Heart left ventricle (tissue), 16 donors: ENCODE results near the gene IFIT2. TPM values are rescaled to one million over a fixed set of nuclear protein-coding genes. Genes with fewer than 3 reads are reported as not detected.
"Not testable (repeated sequence)": the region's sequence is repeated elsewhere in the genome, so short reads cannot be mapped to it uniquely, and the experiment has no call there.

ENCODE experiments used
- ATAC-seq, 4 donors: fragments of 200-7000 bp; cut with Tn5 transposase; one replicate each; pipeline ENCODE4 v1.9.1; 2020 to 2022; ENCODE audit warnings: moderate library complexity in 4 of 4, mild to moderate bottlenecking in 3 of 4, moderate number of reproducible peaks in 1 of 4
- DNase-seq, 5 donors: peaks; one replicate each; pipeline ENCODE4 v3.0.0-alpha.2; 2020
- H3K27ac ChIP-seq, 12 donors: fragments of 200-600 bp; sonication (generic) in 4 of 12; one replicate each; pipeline versions ENCODE4 v1.5.0 to v1.8.0; 2016 to 2022; ENCODE audit warnings: mild to moderate bottlenecking in 2 of 12
- H3K27me3 ChIP-seq, 9 donors: fragments of 200-600 bp; sonication (generic) in 2 of 9; one replicate each; pipeline versions ENCODE4 v1.5.1 to v1.8.0; 2016 to 2022; ENCODE audit warnings: mild to moderate bottlenecking in 3 of 9
- H3K36me3 ChIP-seq, 9 donors: fragments of 200-600 bp; sonication (generic) in 2 of 9; one replicate each; pipeline versions ENCODE4 v1.5.0 to v1.8.0; 2018 to 2022; ENCODE audit warnings: mild to moderate bottlenecking in 2 of 9
- H3K4me1 ChIP-seq, 12 donors: fragments of 200-600 bp; sonication (generic) in 4 of 12; one replicate each; pipeline versions ENCODE4 v1.5.0 to v1.8.0; 2016 to 2022; ENCODE audit warnings: mild to moderate bottlenecking in 3 of 12
- H3K4me3 ChIP-seq, 12 donors: fragments of 200-600 bp; sonication (generic) in 4 of 12; one replicate each; pipeline versions ENCODE4 v1.5.0 to v1.8.0; 2017 to 2022; ENCODE audit warnings: mild to moderate bottlenecking in 9 of 12, moderate library complexity in 4 of 12
- H3K9me3 ChIP-seq, 12 donors: fragments of 200-600 bp; sonication (generic) in 4 of 12; one replicate each; pipeline versions ENCODE4 v1.5.0 to v1.8.0; 2016 to 2022; ENCODE audit warnings: mild to moderate bottlenecking in 1 of 12
- POLR2A ChIP-seq, 2 donors: fragments of 450-650 bp; IDR thresholded peaks; one replicate each; pipeline ENCODE4 v1.6.1; 2017; ENCODE audit warnings: antibody characterized with exemption in 2 of 2, mild to moderate bottlenecking in 2 of 2, moderate library complexity in 2 of 2
- WGBS, 4 donors: extraction: QIAGEN DNeasy Blood & Tissue Kit in 2 of 4; methylation state at CpG; one replicate each; pipeline versions ENCODE4 v1.1.5 to v1.1.7; 2013 to 2018; 5-methylcytosine and 5-hydroxymethylcytosine counted together
- intact Hi-C, 10 donors: fragments of 100-400 bp; cut with DNase I; formaldehyde crosslinking; loops; one replicate each; pipeline versions ENCODE4 v1.11.1 to v1.14.2; 2022
- polyA plus RNA-seq, 2 donors: library from polyadenylated mRNA; stranded (reverse); fragments of 200-250 nt; gene quantifications; one replicate each; pipeline ENCODE4 v1.2.3, GENCODE V29; 2013
- total RNA-seq, 9 donors: library from RNA; depleted of rRNA in 2 of 9; stranded (reverse); fragments of >200 nt in 2 of 9; fragmentation: NEBNext Ultra II Directional in 3 of 9; extraction: Animal tissue kit (Norgen Biotek cat#: 25700) in 3 of 9; gene quantifications; one replicate each; pipeline versions ENCODE4 v1.1.0 to v1.2.4, GENCODE V29; 2016 to 2023
- TF ChIP-seq, protein P1 (sequence below), 12 donors: fragments of 200-600 bp; sonication (generic) in 4 of 12; IDR thresholded peaks; one replicate each; pipeline versions ENCODE4 v1.5.0 to v1.8.0; 2018 to 2022; ENCODE audit warnings: antibody characterized with exemption in 12 of 12, mild to moderate bottlenecking in 5 of 12
- donor health status: ischemic (EF 13 %, LVEDD 7.1; RV severe dilation, severe dysfunction).
- donor health status: healthy with polysubstance abuse.
- donor health status: DM: no; HTN: yes; CAD: no.
- donor health status: DM: no; HTN: no; CAD: no.
- donor health status: ischemic (EF 25% LVEDD 6.9; RV normal size, moderate dysfunction).
- donor health status: ischemic (EF 25% LVEDD 5.7; RV mildly dilated, moderate dysfunction).
- donor health status: healthy.
- donor health status: DM: yes; HTN: yes; CAD: no.
- donor health status: ischemic (EF 35%, LVEDD 5.7; RV mildly dilated, moderate dysfunction).
- donor health status: nonischemic (EF 11% LVEDD 7.7; RV severe dilation, severe dysfunction).
- donor health status: DM: yes; HTN: yes; CAD: no.
- donor health status: PGD.
- donor health status: ischemic (EF 29% LVEDD 5.4; RV normal size, mild dysfunction).
- donor health status: nonischemic (EF 23%, LVEDD 6.1; RV moderate dilation, normal function).

IFIT2 gene
- total and polyA plus RNA-seq, 11 donors = 2.1 to 30.2 (median 3.6) TPM

DNA sequence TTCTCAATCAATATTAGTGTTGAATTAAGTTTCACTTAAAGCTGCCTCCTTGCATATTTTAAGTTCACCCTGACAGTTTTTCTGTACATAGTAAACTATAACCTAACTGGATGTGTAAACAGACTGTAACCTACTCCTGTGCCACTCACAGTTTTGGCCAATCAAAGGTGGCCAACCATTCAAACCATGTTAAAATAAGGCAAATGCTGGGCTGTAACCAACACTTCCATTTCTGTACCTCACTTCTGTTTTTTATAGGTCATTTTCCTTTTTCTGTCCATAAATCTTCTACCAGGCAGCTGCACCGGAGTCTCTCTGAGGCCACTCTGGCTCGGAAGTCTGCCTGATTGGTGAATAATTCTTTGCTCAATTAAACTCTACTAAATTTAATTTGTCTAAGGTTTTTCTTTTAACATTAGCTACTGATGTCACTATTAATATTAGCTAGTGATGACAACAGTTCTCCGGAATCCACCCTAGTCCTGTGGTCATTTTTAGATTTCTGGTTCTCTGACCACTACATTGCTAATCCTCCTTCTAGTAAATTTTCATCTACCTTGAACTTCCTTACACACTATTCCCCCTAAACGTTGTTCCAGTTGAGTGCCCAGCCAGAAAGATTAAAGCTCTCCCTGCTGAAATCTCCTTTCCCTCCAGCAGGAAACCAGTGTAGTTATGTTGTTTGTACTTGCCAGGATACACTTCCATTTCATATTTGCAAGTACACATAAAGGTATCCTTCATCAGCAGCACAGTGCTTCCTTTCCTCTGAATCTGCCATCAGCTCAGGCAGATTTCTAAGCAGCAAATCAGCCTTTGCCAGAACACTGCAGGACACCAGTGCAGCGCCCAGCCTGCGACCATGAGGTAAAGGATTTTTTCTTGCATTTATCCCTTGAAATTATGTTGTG lies 18.6 kb upstream of the IFIT2 start:
- intact Hi-C loops = loop anchor here in 1 of 10 donors (5.0 kb wide), 1 partner anchor 44 kb away; the partner anchor contains the start of gene IFIT3
- Histone ChIP-seq H3K4me3 (peak overlapping the region in 9 of 12 donors; percentile 23 to 52 (median 36)), H3K36me3 (no peaks in the 10 kb centered on the region), H3K9me3 (no peaks in the 10 kb centered on the region), H3K27ac (peak overlapping the region; percentile 65 to 90 (median 82)), H3K27me3 (no peaks in the 10 kb centered on the region), H3K4me1 (peaks cover 3 to 49% (median 35%) of the 10 kb centered on the region in 12 donors)
- TF ChIP-seq POLR2A (IDR thresholded peaks at IDR 0.05) = no peak
- TF ChIP-seq, protein P1, sequence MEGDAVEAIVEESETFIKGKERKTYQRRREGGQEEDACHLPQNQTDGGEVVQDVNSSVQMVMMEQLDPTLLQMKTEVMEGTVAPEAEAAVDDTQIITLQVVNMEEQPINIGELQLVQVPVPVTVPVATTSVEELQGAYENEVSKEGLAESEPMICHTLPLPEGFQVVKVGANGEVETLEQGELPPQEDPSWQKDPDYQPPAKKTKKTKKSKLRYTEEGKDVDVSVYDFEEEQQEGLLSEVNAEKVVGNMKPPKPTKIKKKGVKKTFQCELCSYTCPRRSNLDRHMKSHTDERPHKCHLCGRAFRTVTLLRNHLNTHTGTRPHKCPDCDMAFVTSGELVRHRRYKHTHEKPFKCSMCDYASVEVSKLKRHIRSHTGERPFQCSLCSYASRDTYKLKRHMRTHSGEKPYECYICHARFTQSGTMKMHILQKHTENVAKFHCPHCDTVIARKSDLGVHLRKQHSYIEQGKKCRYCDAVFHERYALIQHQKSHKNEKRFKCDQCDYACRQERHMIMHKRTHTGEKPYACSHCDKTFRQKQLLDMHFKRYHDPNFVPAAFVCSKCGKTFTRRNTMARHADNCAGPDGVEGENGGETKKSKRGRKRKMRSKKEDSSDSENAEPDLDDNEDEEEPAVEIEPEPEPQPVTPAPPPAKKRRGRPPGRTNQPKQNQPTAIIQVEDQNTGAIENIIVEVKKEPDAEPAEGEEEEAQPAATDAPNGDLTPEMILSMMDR (IDR thresholded peaks at IDR 0.05) = peak in 1 of 12 donors; percentile 9
- 23 to 33% (median 24%) methylated on average over 6 of the region's 6 CpGs for WGBS, 4 donors
- no peak for DNase-seq
- ATAC-seq = peak; percentile 55 to 77 (median 70)

DNA sequence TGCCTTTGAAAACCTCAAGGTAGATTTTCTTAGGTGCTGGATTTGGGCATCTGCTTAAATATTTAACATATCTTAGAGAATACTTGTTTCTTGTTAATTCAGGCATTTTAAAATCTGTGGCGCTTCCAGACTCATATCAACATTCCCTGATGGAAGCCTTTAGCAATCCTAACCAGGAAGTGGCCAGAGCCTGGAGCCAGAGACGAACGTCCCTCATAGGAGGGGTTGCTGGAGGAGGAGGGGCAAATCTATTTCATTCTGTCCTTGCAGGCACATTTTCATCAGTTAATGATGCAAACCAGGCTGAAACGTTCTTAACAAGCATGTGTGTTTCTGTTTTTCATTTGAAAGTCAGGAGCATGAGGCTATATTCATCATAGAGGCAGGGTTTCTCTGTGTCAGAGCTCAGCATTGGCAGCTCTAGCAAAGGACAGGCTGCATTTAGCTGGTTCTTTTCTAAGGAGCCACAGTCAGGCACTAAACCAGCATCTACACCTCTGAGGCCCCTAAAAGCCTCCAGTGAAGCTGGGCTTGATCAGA lies 17.8 kb upstream of the IFIT2 start:
- peak; percentile 59 to 74 (median 65) for DNase-seq
- Histone ChIP-seq H3K4me3 (peak overlapping the region in 9 of 12 donors; percentile 23 to 52 (median 36)), H3K27me3 (no peaks in the 10 kb centered on the region), H3K27ac (peak overlapping the region; percentile 65 to 90 (median 82)), H3K9me3 (no peaks in the 10 kb centered on the region), H3K36me3 (no peaks in the 10 kb centered on the region), H3K4me1 (peaks cover 0 to 41% (median 27%) of the 10 kb centered on the region in 12 donors)
- ATAC-seq = peak; percentile 87 to 95 (median 94)
- TF ChIP-seq, protein P1 (IDR thresholded peaks at IDR 0.05) = no peak
- TF ChIP-seq POLR2A (IDR thresholded peaks at IDR 0.05) = no peak
- intact Hi-C loops = loop anchor here in 1 of 10 donors (5.0 kb wide), 1 partner anchor 43 kb away; the partner anchor contains the start of gene IFIT3
- WGBS, 4 donors = 3 to 15% (median 6%) methylated on average over 4 of the region's 4 CpGs

DNA sequence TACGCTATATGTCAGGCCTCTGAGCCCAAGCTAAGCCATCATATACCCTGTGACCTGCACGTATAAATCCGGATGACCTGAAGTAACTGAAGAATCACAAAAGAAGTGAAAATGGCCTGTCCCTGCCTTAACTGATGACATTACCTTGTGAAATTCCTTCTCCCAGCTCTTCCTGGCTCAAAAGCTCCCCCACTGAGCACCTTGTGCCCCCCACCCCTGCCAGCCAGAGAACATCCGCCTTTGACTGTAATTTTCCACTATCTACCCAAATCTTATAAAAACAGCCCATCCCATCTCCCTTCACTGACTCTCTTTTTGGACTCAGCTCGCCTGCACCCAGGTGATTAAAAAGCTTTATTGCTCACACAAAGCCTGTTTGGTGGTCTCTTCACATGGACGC lies 17.1 kb upstream of the IFIT2 start:
- WGBS, 4 donors = 89 to 94% (median 93%) methylated on average over 6 of the region's 6 CpGs
- H3K36me3 ChIP-seq, H3K4me3 ChIP-seq, H3K9me3 ChIP-seq, H3K27me3 ChIP-seq, ATAC-seq, DNase-seq: not testable (repeated sequence)
- intact Hi-C loops = loop anchor here in 1 of 10 donors (5.0 kb wide), 1 partner anchor 43 kb away; the partner anchor contains the start of gene IFIT3
- H3K4me1 ChIP-seq = peaks cover 0 to 34% (median 20%) of the 10 kb centered on the region in 12 donors
- H3K27ac ChIP-seq = peak overlapping the region in 10 of 12 donors; percentile 52 to 90 (median 82)

DNA sequence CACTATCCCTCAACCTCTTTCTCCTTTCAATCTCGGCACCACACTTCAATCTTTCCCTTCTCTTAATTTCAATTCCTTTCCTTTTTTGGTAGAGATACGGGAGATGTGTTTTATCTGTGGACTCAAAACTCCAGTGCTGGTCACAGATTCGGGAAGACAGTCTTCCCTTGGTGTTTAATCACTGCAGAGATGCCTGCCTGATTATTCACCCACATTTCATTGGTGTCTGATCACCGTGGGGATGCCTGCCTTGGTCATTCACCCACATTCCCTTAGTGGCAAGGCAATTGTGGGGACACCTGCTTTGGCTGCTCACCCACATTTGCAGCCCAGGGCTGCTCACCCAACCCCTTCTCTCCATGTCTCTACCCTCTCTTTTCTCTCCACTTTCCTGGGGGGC lies 16.5 kb upstream of the IFIT2 start:
- 83 to 91% (median 86%) methylated on average over 4 of the region's 4 CpGs for WGBS, 4 donors
- DNase-seq, H3K36me3 ChIP-seq, intact Hi-C loops, H3K9me3 ChIP-seq, ATAC-seq, H3K27me3 ChIP-seq, H3K4me3 ChIP-seq: not testable (repeated sequence)
- Histone ChIP-seq H3K27ac (peak overlapping the region in 2 of 12 donors; percentile 83 to 84), H3K4me1 (peaks cover 0 to 28% (median 18%) of the 10 kb centered on the region in 12 donors)

DNA sequence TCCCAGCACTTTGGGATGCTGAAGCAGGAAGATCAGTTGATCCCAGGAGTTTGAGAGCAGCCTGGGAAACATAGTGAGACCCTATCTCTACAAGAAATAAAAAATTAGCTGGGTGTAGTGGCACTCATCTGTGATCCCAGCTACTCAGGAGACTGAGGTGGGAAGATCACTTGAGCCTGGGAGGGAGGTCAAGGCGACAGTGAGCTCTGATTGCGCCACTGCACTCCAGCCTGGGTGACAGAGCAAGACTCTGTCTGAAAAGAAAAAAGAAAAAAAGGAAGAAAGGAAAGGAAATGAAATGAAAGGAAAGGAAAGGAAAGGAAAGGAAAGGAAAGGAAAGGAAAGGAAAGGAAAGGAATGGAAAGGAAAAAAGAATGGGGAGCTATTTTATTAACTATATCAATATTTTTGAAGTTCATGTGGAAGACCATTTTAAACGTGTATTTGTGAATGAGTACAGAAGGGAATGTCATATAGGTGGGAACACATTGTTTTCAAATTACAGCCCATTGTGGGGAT lies 7.1 kb upstream of the IFIT2 start:
- TF ChIP-seq, protein P1 (IDR thresholded peaks at IDR 0.05) = no peak
- no peak for TF ChIP-seq POLR2A (IDR thresholded peaks at IDR 0.05)
- Histone ChIP-seq H3K4me1 (peaks cover 0 to 33% (median 8%) of the 10 kb centered on the region in 12 donors), H3K9me3 (peaks cover 0 to 12% (median 0%) of the 10 kb centered on the region in 12 donors), H3K27ac (peak overlapping the region in 1 of 12 donors; percentile 83), H3K27me3 (no peaks in the 10 kb centered on the region), H3K4me3 (no peak overlapping the region), H3K36me3 (no peaks in the 10 kb centered on the region)
- no peak for ATAC-seq
- no peak for DNase-seq
- intact Hi-C loops = no loop called here
- 81 to 87% (median 83%) methylated on average over 3 of the region's 3 CpGs for WGBS, 4 donors
